GM10266 (cell line): ENCODE data around the gene FAM83C.

Experiments used
- DNase-seq: peaks from one replicate; pipeline ENCODE4 v3.0.0; 2012; ENCODE audit errors: extremely low spot score
- TF ChIP-seq, protein P1 (sequence below): IDR thresholded peaks from 2 replicates; pipeline ENCODE4 v1.5.1; 2012; ENCODE audit warnings: mild to moderate bottlenecking, low read depth; ENCODE audit not compliant: control insufficient read depth, insufficient read depth; ENCODE audit errors: missing control alignments

FAM83C gene

GRCh38 chr20:35280523-35280922, 11.7 kb downstream of the FAM83C start:
- no peak for DNase-seq
- TF ChIP-seq, protein P1, sequence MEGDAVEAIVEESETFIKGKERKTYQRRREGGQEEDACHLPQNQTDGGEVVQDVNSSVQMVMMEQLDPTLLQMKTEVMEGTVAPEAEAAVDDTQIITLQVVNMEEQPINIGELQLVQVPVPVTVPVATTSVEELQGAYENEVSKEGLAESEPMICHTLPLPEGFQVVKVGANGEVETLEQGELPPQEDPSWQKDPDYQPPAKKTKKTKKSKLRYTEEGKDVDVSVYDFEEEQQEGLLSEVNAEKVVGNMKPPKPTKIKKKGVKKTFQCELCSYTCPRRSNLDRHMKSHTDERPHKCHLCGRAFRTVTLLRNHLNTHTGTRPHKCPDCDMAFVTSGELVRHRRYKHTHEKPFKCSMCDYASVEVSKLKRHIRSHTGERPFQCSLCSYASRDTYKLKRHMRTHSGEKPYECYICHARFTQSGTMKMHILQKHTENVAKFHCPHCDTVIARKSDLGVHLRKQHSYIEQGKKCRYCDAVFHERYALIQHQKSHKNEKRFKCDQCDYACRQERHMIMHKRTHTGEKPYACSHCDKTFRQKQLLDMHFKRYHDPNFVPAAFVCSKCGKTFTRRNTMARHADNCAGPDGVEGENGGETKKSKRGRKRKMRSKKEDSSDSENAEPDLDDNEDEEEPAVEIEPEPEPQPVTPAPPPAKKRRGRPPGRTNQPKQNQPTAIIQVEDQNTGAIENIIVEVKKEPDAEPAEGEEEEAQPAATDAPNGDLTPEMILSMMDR: no peak

DNA sequence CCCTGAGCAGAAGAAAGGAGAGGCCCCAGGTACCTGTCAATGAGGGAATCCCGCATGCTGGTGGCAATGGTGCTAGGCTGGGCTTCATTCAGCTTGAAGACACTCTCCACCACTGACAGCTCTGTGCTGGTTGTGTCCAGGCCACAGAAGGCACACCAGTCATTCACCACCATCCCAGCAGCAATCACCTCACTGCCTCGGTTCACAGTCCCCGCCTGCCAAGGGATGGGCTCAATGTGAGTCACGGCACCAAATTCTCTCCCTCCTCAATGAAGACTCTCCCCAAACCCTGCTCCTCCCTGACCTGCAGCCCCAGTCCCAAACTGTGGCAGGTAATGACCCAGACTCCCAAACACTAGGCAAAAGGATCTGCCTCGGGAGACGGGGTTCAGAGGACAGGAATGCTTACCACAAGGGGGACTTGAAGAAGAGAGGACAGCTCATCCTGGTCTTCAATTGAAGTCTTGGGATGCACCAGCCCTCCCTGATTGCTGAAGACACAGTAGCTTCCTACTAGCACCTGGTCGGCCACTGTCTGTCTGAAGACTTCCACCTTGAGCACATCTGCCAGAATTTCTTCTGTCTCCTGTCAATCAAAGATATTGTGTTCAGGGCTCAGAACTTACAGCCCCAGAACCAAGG, 12.6 kb downstream of the FAM83C start:
- TF ChIP-seq, protein P1: no peak
- no peak for DNase-seq

GRCh38 chr20:35279040-35279439, 13.2 kb downstream of the FAM83C start:
- TF ChIP-seq, protein P1: no peak
- no peak for DNase-seq

DNA sequence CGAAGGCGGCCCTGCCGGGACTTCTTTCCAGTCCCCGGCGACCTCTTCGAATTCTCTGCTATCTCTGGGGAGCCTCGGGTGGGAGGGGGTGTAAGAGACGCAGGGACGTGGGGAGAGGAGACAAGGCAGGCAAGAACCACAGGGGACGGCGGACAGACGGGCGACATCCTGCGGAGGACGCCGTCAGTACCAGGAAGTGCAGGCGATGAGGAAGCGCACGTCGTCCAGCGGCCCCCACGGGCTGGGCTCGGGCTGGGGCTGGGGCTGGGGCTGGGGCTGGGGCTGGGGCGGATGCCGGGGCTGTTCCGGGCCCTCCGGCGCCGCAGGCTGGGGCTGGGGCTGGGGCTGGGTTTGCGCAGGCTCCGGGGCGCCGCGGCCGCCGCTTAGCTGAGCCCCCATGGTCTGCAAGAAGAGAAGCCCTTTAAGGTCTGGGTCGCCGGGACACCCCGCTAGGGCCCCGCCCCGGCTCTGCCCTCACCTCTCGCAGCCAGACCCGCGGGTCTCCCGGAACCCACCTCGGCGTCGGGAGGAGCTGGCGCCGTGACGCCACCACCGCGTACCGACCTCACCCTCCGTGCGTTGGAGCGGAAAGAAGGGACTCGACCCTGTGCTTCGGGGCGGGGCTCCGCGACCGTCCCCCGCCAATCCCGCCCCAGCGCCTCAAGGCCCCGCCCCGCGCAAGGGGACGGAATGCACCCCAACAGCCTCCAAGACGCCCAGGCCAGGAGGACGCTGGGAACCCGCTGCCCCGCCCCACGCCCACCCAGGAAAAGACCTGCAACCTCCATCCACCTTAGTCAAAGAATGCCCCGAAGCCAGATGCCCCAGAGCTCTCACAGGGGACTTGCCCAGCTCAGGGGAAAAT, 14.5 kb downstream of the FAM83C start, which contains the start of gene MMP24OS:
MMP24OS (minus strand) TSS at position 592 of the 865 bp plus-strand sequence; CDS start at position 399, 193 bp downstream.
- peak; percentile 96 for DNase-seq
- TF ChIP-seq, protein P1: peak; percentile 62

DNA sequence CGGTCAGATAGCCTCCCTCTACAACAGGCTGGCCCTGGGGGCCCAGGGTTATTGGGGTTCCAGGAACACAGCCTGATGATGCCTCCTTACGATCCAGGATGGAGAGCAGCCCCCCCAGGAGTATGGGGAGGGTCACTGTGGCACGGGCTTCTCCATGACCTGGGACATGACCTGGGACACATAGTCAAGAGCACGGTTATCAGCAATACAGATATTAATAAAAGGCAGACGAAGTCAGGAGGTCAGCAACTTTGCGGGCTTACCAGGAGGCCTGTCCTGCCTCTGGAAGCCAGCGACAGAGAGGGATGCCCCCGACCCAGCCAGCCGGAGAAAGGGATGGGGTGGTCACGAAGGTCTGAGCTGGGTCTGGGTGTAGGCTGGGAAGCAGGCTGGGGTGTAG, 15.1 kb downstream of the FAM83C start:
- TF ChIP-seq, protein P1: no peak
- no peak for DNase-seq

DNA sequence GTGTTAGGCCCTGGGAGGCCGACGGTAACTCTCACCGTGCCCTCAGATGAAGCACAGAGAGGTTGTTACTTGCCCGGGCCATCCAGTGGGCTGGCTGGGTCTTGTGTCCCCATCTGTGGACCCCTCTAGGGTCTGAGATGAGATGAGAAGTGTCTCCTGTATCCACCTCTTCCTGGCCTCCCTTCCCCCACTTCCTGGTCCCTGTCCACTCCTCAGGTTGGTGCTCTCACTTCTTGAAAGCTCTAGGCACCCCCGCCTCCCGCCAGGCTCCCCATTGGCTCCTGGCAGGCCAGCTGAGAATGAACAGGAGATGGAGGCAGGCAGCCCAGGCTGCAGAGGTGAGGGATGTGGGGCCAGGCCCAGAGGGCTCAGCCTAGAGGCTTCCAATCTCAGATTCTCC, 15.8 kb downstream of the FAM83C start:
- no peak for DNase-seq
- TF ChIP-seq, protein P1: no peak
